ENCODE measurements around the gene RPH3AL.
"Not testable (repeated sequence)": the region's sequence is repeated elsewhere in the genome, so short reads cannot be mapped to it uniquely, and the experiment has no call there.

The RPH3AL gene

DNA sequence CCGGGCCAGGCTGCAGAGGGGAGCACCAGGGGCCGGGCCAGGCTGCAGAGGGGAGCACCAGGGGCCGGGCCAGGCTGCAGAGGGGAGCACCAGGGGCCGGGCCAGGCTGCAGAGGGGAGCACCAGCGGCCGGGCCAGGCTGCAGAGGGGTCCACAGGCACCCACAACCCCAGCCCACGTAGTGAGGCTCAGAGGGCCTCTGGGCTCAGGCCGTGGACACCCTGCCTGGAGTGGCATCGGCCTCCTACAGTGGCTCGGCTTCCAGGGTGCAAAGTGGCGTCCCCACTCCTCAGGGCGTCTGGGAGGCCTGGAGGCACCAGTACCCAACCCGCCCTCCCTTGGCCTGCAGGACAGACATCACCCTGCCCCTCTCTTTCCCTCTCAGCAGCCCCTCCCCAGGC lies 180.7 kb downstream of the RPH3AL start:
- no peak for DNase-seq

GRCh38 chr17:170130-170670 lies 182.4 kb downstream of the RPH3AL start:
- DNase-seq, result no peak

DNA sequence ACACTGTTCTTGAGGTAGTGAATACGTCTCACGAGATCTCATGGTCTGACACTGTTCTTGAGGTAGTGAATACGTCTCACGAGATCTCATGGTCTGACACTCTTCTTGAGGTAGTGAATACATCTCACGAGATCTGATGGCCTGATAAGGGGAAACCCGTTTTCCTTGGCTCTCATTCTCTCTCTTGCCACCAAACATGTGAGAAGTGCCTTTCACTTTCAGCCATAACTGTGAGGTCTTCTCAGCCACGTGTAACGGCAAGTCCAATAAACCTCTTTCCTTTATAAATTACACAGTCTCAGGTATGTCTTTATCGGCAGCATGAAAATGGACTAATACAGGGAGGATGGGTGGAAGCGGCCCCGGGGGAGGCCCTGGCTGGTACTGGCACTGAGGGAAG lies 184.0 kb downstream of the RPH3AL start:
- DNase-seq, result not testable (repeated sequence)

DNA sequence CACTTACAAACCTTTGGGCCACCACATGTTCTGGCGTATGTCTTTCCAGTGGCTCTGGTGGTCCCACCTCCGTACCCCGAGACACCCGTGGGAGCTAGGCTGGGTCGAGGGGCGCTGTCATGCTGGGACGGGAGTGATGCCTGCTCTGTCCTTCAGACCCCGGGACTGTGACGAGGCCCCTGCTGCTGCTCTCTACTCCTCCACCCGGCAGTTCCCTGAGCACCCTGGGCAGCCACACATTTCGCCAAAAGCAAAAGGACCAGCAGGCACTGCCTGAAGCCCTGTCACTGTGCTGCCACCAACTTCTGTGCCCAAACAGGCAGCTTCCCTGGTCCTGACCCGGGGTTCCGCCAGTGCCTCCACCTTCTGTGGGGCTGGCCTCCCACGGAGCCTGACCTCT lies 186.7 kb downstream of the RPH3AL start:
- no peak for DNase-seq

GRCh38 chr17:164303-165235 lies 188.0 kb downstream of the RPH3AL start:
- no peak for DNase-seq

GRCh38 chr17:163514-164098 lies 189.0 kb downstream of the RPH3AL start:
- no peak for DNase-seq

DNA sequence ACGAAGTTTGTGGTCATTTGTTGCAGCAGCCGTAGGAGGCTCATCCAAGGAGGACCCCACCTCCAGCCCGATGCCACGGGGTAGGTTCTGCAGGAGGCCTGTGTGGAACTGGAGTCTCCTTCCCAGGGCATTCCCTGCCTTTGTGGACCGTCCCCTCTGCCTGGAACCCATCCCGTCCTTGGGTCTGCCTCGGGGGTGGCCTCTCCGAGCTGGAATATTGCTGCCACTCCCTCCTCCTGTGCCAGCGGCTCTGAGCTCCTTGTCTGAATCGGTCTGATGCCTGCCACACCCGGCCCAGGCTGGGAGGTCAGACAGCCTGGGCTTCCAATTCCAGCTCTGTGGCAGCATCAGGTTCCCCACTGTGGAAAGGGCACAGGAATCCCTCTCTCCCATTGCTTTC lies 189.9 kb downstream of the RPH3AL start:
- DNase-seq, result no peak
